ENCODE measurements around the gene PIAS1. TPM values are rescaled to one million over a fixed set of nuclear protein-coding genes. Genes with fewer than 3 reads are reported as not detected.

PIAS1 gene
- polyA plus RNA-seq, 2 of the 4 experiments (the other 2 are of a cell fraction): 23.2 to 49.5 TPM

GRCh38 chr15:68239025-68239424, 184.9 kb downstream of the PIAS1 start:
- ChIA-PET POLR2A (no interaction called here), CTCF (interaction anchor here (6.3 kb wide), 1 partner anchor 14 kb away, joined by 53 read pairs; no protein-coding TSS in a partner anchor)
- FAIRE-seq: no peak

More at GRCh38 chr15:68239025-68239424, 184.9 kb downstream of the PIAS1 start:
- no peak overlapping the region for H3K27ac ChIP-seq
- no peak overlapping the region for H3K4me3 ChIP-seq
- no peak for DNase-seq (ENCODE audit: low read depth in 1 of 2, low spot score in 1 of 2)
- ATAC-seq: no peak
- TF ChIP-seq MAX (IDR thresholded peaks at IDR 0.05): no peak
- no peak for TF ChIP-seq BCL3 (IDR thresholded peaks at IDR 0.05)
- no peak for TF ChIP-seq ZNF302 (CRISPR knock-in tag; IDR thresholded peaks at IDR 0.05)
- no peak for TF ChIP-seq JUNB (IDR thresholded peaks at IDR 0.05)
- TF ChIP-seq MAZ (IDR thresholded peaks at IDR 0.05; ENCODE audit: borderline replicate concordance, low read depth, low read length): no peak
- no peak for TF ChIP-seq KDM5A (IDR thresholded peaks at IDR 0.05)
- TF ChIP-seq RAD21 (conservative IDR thresholded peaks at IDR 0.05 in 1 of 2, IDR thresholded peaks at IDR 0.05 in 1 of 2): no peak
- no peak for TF ChIP-seq CTCF (IDR thresholded peaks at IDR 0.05)
- TF ChIP-seq ZC3H11A (IDR thresholded peaks at IDR 0.05): no peak
- no peak for TF ChIP-seq PBX3 (IDR thresholded peaks at IDR 0.05)
- TF ChIP-seq HEYL (CRISPR knock-in tag; IDR thresholded peaks at IDR 0.05): no peak
- no peak for TF ChIP-seq MYC (IDR thresholded peaks at IDR 0.05; ENCODE audit: borderline replicate concordance, low read length)
- TF ChIP-seq EP300 (IDR thresholded peaks at IDR 0.05): no peak
- no peak for TF ChIP-seq NFE2L2 (conservative IDR thresholded peaks at IDR 0.05; ENCODE audit: low read length)
- no peak for TF ChIP-seq KDM1A (IDR thresholded peaks at IDR 0.05; ENCODE audit: low read depth)
- TF ChIP-seq FOSB (CRISPR knock-in tag; IDR thresholded peaks at IDR 0.05): no peak
- no peak for TF ChIP-seq ELK1 (IDR thresholded peaks at IDR 0.05; ENCODE audit: low read depth, low read length)
- TF ChIP-seq FOSL2 (IDR thresholded peaks at IDR 0.05): no peak
- TF ChIP-seq FOSL2 (CRISPR knock-in tag; IDR thresholded peaks at IDR 0.05): no peak
- no peak for TF ChIP-seq ESRRA (IDR thresholded peaks at IDR 0.05; ENCODE audit: borderline replicate concordance, low read length)
- no peak overlapping the region for H3K4me2 ChIP-seq
- no peaks in the 10 kb centered on the region for H3K9me3 ChIP-seq
- no peaks in the 10 kb centered on the region for H3K4me1 ChIP-seq
